HG03196 (cell line): ENCODE results near the gene CXCR5.
A peak's percentile ranks its signal among the peaks of the same experiment; 100 is the strongest.

Source experiments
- ATAC-seq: cut with Tn5 transposase; IDR thresholded peaks from one replicate; pipeline ENCODE4 v1.9.1; 2021; ENCODE audit not compliant: unreplicated experiment

Gene CXCR5

DNA sequence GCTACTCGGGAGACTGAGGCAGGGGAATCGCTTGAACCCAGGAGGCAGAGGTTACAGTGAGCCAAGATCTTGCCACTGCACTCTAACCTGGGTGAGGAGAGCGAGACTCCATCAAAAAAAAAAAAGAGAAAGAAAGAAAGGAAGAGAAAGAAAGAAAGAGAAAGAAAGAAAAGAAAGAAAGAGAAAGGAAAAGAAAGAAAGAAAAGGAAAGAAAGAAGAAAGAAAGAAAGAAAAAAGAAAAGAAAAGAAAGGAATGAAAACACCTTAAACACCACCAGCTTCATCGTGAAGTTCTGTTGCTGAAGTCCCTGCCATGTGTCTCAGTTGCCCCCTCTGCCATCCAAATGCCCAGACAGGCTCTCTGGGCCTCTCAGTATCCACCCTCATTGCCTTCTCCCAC, 9.9 kb upstream of the CXCR5 start:
- ATAC-seq, result no peak

DNA sequence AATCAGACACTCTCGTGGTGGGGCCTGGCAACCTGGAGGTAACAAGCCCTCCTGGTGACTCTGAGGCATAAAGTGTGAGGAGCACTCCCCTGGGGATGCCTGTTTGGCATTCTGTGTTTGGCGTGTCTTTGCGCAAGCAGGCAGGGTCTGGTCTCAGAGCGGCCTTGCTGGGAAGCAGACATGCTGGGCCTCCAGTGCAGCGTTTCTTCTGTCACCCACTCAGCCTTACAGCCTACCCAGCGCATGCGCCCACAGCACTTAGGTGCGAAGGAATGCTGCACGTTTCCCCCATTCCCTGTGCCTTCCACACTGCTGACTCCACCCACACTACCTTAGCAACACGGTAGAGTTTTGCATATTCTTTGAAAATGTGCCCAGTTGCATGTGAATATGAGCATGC, 7.4 kb upstream of the CXCR5 start:
- no peak for ATAC-seq

DNA sequence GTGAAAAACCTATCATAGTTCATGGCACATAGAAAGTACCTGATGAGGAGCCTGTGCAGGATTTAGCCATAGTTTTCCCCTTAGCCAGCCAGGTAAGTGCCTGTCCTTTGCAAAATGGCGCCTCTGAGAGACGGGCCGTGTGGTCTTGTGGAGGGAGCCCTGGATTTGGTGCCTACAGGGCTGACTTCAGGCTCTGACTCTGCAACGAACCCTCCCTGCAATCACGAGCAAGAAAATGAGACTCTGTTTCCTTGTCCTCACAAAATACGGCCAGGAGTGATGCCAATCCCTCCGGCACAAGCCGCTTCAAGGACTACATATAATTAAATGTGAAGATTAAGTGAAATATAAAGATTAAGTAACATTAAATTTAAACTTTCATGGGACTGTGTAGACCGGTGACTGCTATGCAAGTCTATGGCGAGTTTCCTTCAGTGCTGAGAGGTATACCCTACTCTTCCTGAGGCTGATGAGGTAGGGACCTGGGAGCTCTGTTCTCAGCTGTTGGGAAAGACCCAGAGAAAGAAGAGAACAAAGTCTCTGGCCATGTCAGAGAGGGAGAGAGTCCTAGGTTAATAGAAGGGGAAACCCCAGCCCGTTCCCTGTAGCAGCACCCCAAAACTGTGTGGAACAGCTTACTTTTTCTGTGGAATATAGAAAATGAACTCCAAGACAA, 6.1 kb upstream of the CXCR5 start:
- ATAC-seq, result no peak

DNA sequence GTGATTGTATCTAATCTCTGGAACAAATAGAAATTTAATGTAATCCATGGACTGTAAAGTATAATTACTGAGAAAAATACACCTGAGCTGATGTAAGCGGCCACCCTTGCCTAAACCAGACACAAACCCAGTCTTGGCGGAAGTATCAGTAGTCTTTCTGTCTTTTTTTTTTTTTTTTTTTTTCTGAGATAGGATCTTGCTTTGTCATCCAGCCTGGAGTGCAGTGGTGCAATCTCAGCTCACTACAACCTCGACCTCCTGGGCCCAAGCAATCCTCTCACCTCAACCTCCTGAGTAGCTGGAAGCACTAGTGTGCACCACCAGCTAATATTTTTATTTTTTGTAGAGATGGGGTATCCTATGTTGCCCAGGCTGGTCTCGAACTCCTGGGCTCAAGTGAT, 5.5 kb upstream of the CXCR5 start:
- ATAC-seq, result no peak

DNA sequence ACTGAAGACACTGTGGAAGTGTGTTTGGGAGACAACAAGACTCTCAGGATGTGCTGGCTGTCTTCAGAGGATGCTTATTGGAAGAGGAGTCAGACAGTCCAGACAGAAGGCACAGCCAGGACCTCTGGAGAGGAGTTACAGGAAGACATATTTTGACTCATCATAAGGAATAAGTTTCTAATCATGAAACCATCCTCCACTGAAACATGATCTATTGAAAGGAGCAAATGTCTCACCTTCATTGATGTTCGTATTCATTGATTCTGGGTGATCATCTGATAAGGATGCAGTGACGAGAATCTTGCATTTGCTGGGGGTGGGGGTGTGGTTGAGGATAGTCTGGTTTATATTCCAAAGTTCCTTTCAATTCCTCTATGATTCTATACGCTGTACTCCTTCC, 2.5 kb upstream of the CXCR5 start:
- no peak for ATAC-seq

DNA sequence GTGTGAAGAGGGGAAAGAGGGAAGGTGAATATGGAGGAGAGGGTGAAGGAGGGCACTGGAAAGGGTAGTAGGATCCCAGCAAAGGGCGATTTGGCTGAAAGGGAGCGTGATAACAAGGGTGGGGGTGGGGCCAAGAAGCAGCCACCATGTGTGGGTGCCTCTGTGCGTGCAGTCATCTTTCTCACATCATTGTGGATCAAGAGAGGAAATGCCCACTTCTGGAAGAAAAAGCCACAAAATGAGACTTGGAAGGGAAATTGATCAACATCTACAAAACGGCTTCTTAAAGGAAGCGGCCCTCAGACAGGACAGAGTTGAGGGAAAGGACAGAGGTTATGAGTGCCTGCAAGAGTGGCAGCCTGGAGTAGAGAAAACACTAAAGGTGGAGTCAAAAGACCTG, 1.2 kb upstream of the CXCR5 start:
- no peak for ATAC-seq

DNA sequence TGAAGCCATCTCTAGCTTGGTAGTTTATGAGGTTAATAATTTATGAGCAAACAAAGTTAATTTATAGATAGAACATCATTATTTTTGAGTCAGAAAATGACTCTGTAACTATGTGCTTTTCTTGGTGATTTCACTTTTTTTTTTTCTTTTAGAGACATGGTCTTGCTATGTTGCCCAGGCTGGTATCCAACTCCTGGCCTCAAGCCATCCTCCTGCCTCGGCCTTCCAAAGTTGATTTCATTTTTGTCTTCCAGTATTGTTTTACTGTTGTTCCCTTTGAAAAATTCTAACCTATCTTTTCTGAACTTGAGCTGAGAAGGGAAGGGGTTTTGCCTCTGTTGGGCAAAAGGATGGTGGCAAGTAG, 706 bp upstream of the CXCR5 start:
- no peak for ATAC-seq

DNA sequence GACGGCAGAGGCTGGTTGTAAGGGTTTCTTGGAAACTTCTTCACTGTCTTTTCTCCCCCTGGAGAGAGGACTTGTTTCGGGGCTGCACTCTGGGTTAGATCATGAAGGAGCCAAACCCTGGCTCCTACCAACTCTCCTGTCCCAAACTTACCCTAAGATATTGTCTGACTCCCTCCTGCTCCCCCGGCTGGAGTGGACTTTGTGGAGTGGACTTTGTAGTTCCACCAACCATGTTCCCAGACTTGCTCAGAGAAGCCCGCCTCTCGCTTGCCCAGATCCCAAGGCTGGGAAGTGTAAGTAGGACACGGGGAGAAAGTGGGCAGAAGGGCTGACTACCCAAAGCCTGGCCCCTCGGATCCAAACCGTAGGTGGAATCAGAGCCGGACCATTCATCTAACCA, 1.2 kb downstream of the CXCR5 start:
- ATAC-seq, result no peak

DNA sequence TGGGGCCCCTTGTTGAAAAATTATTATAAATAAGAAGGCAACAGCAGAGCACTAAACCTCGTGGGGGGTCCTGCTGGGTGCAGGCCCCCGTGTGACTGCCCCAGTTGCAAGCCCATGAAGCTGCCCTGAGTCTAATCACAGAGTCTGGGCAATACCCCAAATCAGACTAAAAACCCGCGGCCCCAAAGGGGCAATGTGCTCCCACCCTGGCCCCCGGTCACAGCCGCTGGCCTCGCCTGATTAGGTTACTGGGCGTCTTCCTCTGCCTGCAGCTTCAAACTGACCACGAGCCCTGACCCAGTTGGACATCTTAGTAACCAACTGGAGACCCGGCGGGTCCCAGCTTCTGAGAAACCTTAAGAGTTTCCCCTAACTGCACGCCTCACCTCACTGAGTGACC, 1.6 kb downstream of the CXCR5 start:
- no peak for ATAC-seq

DNA sequence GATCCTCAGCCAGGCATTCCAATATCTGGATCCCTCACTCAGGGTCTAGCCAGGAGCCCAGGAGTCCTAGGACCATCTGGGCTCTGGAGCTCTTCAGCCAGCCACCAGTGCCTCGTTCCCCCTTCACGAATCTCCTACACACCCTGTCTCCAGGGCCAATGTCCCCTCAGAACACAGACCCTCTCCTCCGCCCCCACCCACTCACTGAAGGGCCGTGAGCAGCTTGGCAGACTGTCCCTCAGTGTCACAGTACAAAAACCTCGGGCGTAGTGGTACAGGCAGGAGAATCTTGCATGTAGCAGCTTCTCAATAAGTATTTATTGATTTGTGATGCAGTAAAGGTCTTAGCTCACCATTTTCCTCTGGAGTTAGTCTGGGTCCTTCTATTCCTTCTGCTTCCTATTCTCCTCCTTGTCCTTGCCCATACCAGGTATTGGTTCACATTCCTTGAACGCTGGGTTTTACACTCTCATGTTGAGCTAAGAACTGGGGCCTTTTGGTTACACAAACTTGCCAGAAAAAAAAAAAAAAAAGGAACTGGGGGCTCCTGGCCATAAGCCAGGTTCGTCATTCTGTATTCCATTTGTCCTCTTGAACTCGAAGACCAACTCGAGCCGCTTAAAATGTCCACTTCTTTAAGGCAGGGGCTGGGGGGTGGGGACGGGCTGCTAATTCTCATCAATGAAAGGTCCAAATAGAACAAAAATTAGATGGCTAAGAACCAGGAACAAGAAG, 2.3 kb downstream of the CXCR5 start:
- no peak for ATAC-seq

DNA sequence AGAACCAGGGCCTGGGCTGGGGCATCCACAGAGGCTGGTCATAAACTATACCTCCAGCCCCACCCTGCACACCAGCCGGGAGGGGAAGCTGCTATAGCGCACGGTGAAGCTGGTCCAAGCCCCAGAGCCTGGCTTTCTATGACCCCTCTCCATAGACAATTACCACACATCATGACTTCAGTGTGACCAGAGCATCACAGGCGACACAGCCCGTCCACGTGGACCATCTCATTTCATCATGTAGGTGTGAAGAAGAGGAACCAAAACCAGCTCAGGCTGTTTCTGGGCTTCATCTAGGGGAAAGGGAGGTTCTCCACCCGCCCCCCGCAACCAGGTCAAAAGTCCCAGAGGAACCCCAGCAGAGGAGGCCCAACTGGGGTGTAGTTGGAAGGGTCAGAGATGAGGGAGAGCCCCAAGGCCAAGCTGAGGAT, 3.0 kb downstream of the CXCR5 start:
- ATAC-seq, result no peak

DNA sequence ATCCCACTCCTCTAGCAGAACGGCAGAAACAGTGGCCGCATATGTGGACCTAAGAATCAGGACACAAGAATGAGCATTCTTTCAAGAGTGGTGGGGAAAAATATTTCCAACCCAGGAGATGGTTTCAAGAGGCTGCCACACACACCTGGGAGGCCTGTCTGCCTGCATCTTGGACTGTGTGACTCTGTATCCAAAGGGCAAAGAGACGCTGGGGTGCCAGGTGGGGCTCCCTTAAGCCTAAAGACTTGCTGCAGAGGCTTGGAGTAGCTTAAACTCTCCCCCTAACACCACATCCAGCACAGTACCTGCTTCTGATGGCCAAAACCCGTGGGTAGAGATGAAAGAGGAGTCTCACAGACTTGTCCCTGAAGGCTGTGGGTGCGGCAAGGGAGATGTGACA, 3.5 kb downstream of the CXCR5 start:
- ATAC-seq, result no peak

DNA sequence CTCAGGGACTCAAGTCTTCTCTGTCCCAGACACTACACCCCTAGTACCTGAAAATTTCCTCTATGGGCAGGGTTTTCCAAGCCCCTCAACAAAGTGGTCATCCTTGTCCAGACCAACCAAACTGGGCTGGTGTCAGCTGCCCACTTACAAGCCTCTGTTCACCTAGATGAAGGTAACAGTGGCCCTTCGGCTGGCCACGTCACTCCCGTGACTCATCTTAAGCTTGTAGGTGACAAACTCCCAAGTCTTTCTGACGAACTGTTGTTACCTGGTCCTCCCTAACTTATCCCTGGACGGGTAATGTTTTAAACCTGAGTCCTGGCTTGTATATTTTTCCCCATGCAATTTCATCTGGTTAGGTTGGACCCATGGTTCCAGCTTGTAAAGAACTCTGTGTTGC, 4.7 kb downstream of the CXCR5 start:
- no peak for ATAC-seq

DNA sequence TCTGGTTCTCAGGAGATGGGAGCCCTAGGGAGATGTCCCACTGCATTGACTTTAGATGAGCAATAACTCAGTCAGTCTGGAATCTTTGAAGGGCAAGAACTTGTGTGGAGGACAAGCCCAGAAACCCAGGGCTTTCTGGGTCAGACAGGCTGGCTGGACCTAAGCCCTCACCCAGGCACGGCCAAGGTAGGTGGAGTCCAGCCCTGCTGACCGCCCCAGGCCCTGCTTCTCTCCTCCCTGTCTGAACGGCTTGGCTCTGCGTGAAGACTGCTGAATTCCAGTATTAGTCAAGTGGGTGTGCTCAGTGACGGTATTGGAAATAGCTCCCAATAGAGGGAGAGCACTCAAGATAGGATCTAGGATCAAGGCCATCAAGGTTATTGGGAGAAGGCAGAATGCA, 6.1 kb downstream of the CXCR5 start:
- ATAC-seq, result no peak

DNA sequence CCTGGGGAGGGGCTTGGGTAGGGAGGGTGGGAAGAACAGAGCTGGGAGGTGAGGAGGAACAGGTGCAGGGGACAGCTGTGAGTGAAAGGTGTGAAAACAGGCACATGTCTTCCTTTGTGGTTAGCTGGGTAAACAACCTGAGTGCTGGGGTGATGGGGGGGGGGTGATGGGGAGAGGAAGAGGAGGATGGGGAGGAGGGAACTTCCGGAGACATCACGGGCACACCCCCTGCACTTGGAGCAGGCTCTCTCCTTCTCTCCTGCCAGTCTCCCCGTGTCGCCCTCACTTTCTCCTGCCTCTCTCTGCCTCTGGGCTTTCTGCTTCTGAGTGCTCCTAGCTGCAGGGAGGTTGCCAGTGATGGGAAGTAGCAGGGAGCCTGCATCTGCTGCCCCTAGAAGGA, 8.8 kb downstream of the CXCR5 start:
- ATAC-seq, result no peak

DNA sequence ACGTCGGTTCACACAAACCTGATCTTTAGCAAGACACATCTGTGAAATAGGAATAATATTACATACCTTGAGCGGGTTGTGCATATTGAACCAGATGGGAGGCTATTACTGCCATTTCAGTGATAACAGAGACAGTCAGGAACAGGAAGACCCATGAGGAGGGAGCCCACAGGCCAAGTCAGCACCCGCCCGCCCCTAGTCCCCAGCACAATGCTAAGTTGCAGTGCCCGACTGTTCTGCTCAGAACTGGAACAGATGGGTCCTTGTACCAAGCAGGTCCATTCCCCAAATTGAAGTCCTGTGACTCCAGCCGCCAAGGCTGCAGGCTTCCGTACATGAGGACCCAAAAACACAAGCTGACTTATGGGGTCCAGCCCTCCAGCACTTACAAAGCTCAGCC, 9.3 kb downstream of the CXCR5 start:
- ATAC-seq, result no peak

DNA sequence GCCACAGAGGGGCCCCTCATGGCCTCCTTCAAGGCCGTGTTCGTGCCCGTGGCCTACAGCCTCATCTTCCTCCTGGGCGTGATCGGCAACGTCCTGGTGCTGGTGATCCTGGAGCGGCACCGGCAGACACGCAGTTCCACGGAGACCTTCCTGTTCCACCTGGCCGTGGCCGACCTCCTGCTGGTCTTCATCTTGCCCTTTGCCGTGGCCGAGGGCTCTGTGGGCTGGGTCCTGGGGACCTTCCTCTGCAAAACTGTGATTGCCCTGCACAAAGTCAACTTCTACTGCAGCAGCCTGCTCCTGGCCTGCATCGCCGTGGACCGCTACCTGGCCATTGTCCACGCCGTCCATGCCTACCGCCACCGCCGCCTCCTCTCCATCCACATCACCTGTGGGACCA, 10.0 kb downstream of the CXCR5 start:
- no peak for ATAC-seq

DNA sequence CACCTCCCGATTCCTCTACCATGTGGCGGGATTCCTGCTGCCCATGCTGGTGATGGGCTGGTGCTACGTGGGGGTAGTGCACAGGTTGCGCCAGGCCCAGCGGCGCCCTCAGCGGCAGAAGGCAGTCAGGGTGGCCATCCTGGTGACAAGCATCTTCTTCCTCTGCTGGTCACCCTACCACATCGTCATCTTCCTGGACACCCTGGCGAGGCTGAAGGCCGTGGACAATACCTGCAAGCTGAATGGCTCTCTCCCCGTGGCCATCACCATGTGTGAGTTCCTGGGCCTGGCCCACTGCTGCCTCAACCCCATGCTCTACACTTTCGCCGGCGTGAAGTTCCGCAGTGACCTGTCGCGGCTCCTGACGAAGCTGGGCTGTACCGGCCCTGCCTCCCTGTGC, 10.5 kb downstream of the CXCR5 start:
- no peak for ATAC-seq

DNA sequence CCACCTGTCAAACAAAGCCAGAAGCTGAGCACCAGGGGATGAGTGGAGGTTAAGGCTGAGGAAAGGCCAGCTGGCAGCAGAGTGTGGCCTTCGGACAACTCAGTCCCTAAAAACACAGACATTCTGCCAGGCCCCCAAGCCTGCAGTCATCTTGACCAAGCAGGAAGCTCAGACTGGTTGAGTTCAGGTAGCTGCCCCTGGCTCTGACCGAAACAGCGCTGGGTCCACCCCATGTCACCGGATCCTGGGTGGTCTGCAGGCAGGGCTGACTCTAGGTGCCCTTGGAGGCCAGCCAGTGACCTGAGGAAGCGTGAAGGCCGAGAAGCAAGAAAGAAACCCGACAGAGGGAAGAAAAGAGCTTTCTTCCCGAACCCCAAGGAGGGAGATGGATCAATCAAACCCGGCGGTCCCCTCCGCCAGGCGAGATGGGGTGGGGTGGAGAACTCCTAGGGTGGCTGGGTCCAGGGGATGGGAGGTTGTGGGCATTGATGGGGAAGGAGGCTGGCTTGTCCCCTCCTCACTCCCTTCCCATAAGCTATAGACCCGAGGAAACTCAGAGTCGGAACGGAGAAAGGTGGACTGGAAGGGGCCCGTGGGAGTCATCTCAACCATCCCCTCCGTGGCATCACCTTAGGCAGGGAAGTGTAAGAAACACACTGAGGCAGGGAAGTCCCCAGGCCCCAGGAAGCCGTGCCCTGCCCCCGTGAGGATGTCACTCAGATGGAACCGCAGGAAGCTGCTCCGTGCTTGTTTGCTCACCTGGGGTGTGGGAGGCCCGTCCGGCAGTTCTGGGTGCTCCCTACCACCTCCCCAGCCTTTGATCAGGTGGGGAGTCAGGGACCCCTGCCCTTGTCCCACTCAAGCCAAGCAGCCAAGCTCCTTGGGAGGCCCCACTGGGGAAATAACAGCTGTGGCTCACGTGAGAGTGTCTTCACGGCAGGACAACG, 11.7 kb downstream of the CXCR5 start:
- peak; percentile 56 for ATAC-seq

DNA sequence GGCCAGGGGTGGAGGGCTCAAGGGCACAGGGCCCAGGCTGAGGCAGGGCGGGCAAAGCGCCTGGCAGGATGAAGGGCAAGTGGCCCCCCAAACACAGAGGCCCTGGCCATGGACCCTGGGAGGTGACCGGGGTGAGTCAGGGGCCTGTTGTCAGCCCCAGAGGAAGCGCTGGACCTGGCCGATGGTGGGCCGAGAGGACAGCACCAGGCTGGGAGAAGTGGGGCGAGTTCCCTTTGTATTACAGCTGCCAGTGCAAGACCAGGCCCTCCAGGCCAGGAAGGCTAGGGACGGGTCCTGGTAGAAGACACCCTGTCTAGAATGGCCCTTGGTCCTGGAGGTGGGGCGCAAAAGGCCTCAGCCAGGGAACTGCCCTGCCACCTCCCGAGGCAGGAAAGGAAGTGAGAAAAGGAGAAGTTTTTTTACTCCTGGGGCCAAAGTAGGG, 12.8 kb downstream of the CXCR5 start:
- ATAC-seq, result no peak

DNA sequence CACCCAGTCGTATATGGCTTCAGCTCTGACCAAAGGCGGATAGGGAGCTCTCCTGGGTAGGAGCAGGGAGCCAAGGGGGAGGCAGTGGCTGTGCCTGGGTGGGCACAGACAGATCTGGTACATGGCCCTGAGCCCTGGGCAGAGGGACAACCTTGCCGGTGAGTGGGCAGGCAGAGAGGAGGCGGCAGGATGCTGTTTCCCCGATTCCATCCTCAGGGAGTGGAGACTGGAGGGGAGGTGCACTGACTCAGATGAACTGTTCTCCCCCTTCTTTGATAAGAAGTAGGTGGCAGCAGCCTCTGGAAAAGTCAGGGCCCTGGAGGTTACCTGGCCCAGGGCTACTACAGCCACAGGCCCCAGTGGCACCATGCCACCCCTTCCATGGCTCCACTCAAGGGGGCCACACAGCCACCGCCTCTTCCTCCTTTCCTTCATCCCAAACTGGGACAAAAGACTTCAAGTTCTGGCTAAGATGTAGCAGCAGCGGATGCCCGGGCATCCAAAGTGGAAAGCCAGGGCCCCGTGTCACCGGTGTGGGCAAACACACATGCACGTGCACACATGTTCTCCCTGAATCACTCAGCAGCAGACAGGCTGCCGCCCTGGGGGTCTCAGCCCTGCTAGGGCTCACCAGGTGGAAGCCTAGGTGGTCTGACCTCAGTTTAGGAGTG, 13.4 kb downstream of the CXCR5 start:
- no peak for ATAC-seq
